Right lobe of liver (tissue), 4 donors: ENCODE measurements around the gene SPDYC.

Source experiments
- CTCF ChIP-seq, 4 donors: fragments of 200-600 bp in 3 of 4; fragments of 450-650 bp in 1 of 4; IDR thresholded peaks; one replicate each; pipeline versions ENCODE4 v1.5.1 to v1.8.0; 2016 to 2022; ENCODE audit warnings: antibody characterized with exemption in 4 of 4, mild to moderate bottlenecking in 2 of 4
- POLR2A ChIP-seq: fragments of 450-650 bp; IDR thresholded peaks from one replicate; pipeline ENCODE4 v1.6.1; 2017; ENCODE audit warnings: antibody characterized with exemption, mild to moderate bottlenecking
- donor health status: DM: no; HTN: no; CAD: no.
- donor health status: DM: no; HTN: no; CAD: no.
- donor health status: DM: no; HTN: yes; CAD: no.

GRCh38 chr11:65181569-65182257 lies 11.7 kb downstream of the SPDYC start, which contains the start of gene CAPN1:
- TF ChIP-seq CTCF (IDR thresholded peaks at IDR 0.05) (no peak), POLR2A (no peak)
